Astrocyte of the hippocampus (primary cell): ENCODE results near the gene IRF2BP2.

Experiments
- DNase-seq: peaks from one replicate; pipeline ENCODE4 v3.0.0; 2011; ENCODE audit warnings: low read depth, low spot score

Gene IRF2BP2

DNA sequence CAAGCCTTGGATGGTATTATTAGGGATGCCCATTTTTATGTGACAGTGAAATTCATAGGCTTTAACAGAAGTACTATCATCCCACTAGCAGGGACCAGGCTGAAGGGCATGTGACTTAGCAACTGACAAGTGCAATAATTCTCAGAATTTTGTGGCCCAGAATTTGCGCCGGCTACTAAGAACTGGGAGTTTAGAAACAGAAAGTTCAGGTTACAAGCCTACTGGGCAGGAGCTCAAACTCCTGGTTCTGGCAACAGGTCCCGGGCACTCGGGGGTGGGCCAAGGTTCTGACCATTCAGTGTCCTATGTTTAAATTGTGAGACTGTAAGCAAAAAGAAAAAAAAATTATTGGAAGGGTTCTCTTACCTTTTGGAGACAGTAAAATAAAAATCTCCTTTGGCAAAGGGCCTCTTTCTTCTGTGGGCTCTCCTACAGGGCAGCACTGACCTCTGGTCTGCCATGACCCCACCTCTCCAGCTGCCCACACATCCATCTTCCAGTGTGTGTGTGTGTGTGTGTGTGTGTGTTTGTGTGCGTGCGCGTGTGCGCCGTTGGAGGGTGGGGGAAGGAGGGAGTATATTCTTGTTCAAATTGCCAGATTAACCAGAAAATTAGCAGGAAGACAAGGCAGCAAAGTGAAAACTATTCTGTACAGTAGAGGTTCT, 26.1 kb downstream of the IRF2BP2 start:
- DNase-seq, result no peak

- DNase-seq, result no peak
These were observed 27.2 kb downstream of the IRF2BP2 start for GRCh38 chr1:234582681-234583301.

- DNase-seq, result no peak
These were observed 27.8 kb downstream of the IRF2BP2 start for GRCh38 chr1:234582186-234582585.

GRCh38 chr1:234581063-234581714, 28.8 kb downstream of the IRF2BP2 start:
- DNase-seq, result no peak

- no peak for DNase-seq
These were observed 30.0 kb downstream of the IRF2BP2 start for GRCh38 chr1:234579967-234580366.

- no peak for DNase-seq
These were observed 31.2 kb downstream of the IRF2BP2 start for GRCh38 chr1:234578735-234579134.

GRCh38 chr1:234578087-234578486, 31.9 kb downstream of the IRF2BP2 start:
- no peak for DNase-seq

DNA sequence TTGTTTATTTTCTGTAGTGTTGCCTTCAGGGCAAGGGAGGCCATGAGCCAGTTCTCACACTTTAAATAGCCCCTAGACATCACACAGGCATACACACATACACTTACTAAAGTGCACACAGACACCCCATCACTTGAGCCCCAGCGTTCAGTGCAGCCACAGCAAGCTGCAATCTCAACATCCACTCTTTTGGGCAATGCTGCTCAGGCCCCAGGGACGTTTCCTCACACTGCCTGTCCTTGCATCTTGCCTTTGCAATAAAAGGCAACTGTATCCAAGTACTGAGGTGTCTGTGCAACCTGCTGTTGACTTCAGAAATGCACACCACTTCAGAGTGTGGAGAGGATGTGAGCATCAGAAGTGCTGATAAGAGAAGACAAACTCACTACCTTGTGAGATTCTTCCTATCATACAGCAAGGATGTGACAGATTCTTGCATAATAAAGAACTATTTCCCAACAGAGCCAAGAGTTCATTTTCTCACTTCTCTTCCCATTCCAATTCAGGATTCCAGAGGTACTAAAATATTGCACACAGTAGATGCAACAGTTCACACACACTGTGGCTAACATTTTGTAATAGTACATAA, 36.2 kb downstream of the IRF2BP2 start:
- DNase-seq, result no peak

- no peak for DNase-seq
These were observed 37.0 kb downstream of the IRF2BP2 start for GRCh38 chr1:234572966-234573365.

DNA sequence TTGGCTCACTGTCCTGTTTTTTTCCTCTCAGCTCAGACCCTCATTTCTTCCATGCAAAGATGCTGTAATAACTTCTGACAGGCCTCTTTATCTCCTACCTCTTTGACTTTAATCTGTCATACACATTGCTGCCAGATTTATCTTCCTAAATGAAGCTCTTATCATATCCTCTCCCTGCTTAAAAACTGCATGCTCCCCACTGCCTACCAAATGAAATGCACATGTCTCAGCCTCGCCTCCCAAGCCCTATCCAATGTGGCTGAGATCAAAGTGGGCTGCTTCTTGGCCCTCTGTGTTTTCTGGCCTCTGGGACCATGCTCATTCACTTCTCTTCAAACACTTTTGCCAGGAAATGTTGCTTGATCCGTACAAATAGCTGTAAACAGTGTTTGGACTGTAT, 38.3 kb downstream of the IRF2BP2 start:
- no peak for DNase-seq

- DNase-seq, result no peak
These were observed 39.5 kb downstream of the IRF2BP2 start for GRCh38 chr1:234570329-234571120.

- DNase-seq, result no peak
These were observed 41.6 kb downstream of the IRF2BP2 start for GRCh38 chr1:234568345-234568744.

DNA sequence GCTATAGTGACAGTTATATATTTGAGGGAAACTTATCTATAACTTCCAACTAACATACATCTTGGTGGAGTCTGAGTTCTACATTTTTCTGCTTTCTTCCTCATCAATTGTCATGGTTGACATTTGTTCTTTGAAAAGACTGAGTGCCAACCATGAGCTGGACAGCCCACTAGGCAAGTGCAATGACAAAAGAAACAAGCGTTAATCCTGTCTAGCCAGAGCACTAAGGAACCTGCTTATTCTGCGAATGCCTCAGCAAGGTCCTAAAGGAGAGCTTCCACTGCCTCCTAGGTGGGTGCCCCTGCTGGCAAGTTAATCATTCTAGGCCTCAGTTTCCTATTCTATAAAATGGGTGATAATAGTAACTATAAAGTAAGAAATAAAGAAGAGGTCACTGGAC, 44.8 kb downstream of the IRF2BP2 start:
- peak; percentile 48 for DNase-seq

GRCh38 chr1:234564035-234565029, 45.6 kb downstream of the IRF2BP2 start:
- DNase-seq, result peak; percentile 94

- peak; percentile 39 for DNase-seq
These were observed 47.6 kb downstream of the IRF2BP2 start for GRCh38 chr1:234562334-234562733.

DNA sequence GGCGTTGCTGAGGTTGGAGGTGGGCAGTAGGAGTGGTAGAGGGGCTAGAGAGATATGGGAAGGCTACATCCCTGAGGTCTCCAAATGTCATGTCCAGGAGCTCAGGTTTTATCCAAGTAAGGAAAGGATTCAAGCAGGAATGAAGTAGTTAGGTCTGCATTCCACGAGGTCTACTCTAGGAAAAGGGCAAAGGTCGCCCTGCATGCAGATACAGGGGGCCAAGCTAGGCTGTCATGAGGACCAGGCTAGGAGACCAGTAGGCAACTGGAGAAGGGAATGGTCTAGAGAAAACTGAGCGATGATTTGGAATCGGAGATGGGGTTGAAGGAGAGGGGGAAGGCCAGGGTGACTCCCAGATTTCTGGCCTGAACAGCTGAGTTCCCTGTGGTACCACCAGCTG, 48.7 kb downstream of the IRF2BP2 start:
- DNase-seq, result no peak

- no peak for DNase-seq
These were observed 49.9 kb downstream of the IRF2BP2 start for GRCh38 chr1:234559902-234560676.

- no peak for DNase-seq
These were observed 50.7 kb downstream of the IRF2BP2 start for GRCh38 chr1:234559152-234559901.

DNA sequence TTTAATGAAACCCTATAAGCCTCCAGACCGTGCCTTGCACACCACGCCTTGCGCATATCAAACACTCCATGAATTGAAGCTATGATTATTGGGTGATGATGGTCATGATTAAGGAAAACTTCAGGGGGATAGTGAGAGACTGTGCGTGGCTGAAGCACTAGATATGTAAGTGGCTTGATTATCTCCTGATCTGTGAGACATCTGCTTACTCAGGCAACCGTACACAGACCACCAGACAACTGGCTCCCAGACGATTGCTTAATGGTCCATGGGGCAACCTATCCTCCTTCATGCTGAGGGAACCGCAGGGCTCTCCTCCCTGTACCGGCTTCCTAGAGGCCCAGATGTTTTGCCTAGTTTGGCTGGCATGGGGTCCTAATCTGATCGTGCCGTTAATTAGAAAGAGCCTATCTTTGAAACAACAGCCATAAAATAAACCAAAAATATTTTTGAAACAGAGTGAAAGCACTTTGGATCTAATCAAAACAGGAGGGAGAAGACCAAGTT, 51.6 kb downstream of the IRF2BP2 start:
- DNase-seq, result no peak
